Suprapubic skin (tissue), 4 donors: ENCODE results near the gene LRRC32. TPM values are rescaled to one million over a fixed set of nuclear protein-coding genes. Genes with fewer than 3 reads are reported as not detected.

Experiments
- DNase-seq, 2 donors: peaks; one replicate each; pipeline ENCODE4 v3.0.0-alpha.2; 2019; ENCODE audit warnings: low spot score in 2 of 2
- H3K27ac ChIP-seq: fragments of 200-600 bp; sonication (generic); one replicate; pipeline ENCODE4 v1.5.1; 2019
- H3K27me3 ChIP-seq: fragments of 200-600 bp; sonication (generic); one replicate; pipeline ENCODE4 v1.5.1; 2019
- H3K36me3 ChIP-seq: fragments of 200-600 bp; sonication (generic); one replicate; pipeline ENCODE4 v1.5.1; 2019
- H3K4me1 ChIP-seq: fragments of 200-600 bp; sonication (generic); one replicate; pipeline ENCODE4 v1.5.1; 2019
- H3K4me3 ChIP-seq: fragments of 200-600 bp; sonication (generic); one replicate; pipeline ENCODE4 v1.5.1; 2019; ENCODE audit warnings: mild to moderate bottlenecking
- H3K9me3 ChIP-seq: fragments of 200-600 bp; sonication (generic); one replicate; pipeline ENCODE4 v1.5.1; 2019
- CTCF ChIP-seq, 2 donors: fragments of 200-600 bp in 1 of 2; fragments of 450-650 bp in 1 of 2; sonication (generic) in 1 of 2; IDR thresholded peaks; one replicate each; pipeline ENCODE4 v1.5.1; 2016 to 2019; ENCODE audit warnings: antibody characterized with exemption in 2 of 2, mild to moderate bottlenecking in 1 of 2, moderate library complexity in 1 of 2
- EP300 ChIP-seq: sonication (generic); formaldehyde crosslinking; IDR thresholded peaks from one replicate; pipeline ENCODE4 v1.6.1; 2017; ENCODE audit warnings: antibody characterized with exemption
- POLR2A ChIP-seq, 2 donors: fragments of 450-650 bp; IDR thresholded peaks; one replicate each; pipeline ENCODE4 v1.6.1; 2017; ENCODE audit warnings: antibody characterized with exemption in 2 of 2, mild to moderate bottlenecking in 2 of 2, moderate library complexity in 2 of 2
- POLR2AphosphoS5 ChIP-seq, 3 donors: sonication (generic); formaldehyde crosslinking; IDR thresholded peaks; one replicate each; pipeline ENCODE4 v1.6.1; 2017; ENCODE audit warnings: antibody characterized with exemption in 3 of 3
- WGBS: methylation state at CpG from one replicate; pipeline ENCODE4 v1.1.5; 2018; 5-methylcytosine and 5-hydroxymethylcytosine counted together
- total RNA-seq, 4 donors: library from RNA; depleted of rRNA; stranded (reverse); fragments of >200 nt; gene quantifications; one replicate each; pipeline ENCODE4 v1.1.0, GENCODE V29; 2016

LRRC32 gene
- total RNA-seq, 4 donors from 2014 or later = 10.4 to 23.2 (median 17.5) TPM

DNA sequence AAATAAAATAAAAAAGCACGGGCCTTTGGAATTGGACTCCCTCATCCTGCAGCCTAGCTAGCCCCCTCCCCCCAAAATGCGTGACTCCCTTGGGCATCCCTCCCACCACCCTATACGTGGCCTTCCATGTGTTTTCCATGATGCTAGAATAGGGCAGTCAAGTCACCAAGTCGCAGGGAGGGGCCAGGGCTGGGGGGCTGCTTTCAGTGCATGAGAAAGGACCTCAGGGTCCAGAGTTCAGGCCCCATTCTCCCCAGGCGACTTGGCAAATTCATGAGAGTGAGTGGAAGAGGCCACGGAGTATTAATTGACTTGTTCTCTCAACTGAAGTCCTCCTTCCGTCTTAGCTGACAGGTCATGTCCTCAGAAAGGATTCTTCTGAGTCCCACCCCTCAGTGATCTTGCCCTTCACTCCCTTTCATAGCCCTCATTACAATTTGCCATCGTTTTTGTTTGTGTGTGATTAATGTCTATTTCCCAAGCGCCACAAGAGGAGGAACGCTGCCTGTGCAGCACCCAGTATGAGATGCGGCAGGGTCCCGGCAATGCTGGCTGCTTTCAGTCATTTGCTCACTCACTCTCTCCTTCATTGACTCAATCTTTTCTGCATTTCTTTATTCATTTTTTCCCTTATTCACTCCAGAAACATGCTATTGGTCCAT lies 17.4 kb downstream of the LRRC32 start:
- no peak for TF ChIP-seq CTCF (IDR thresholded peaks at IDR 0.05)
- no peak for TF ChIP-seq POLR2AphosphoS5 (IDR thresholded peaks at IDR 0.05)
- no peak for TF ChIP-seq POLR2A (IDR thresholded peaks at IDR 0.05)
- Histone ChIP-seq H3K4me3 (no peak overlapping the region), H3K9me3 (no peaks in the 10 kb centered on the region), H3K27me3 (no peaks in the 10 kb centered on the region), H3K27ac (peak overlapping the region; percentile 24), H3K4me1 (peaks cover 39% of the 10 kb centered on the region), H3K36me3 (peaks cover 4% of the 10 kb centered on the region)
- WGBS = 66% methylated on average over 12 of the region's 12 CpGs
- peak in 1 of 2 donors; percentile 72 for DNase-seq

GRCh38 chr11:76649851-76650372 lies 20.6 kb downstream of the LRRC32 start:
- no peak overlapping the region for H3K4me3 ChIP-seq
- H3K27me3 ChIP-seq = no peaks in the 10 kb centered on the region
- no peak overlapping the region for H3K27ac ChIP-seq
- H3K36me3 ChIP-seq = no peaks in the 10 kb centered on the region
- 52% methylated on average over 2 of the region's 2 CpGs for WGBS
- TF ChIP-seq CTCF (IDR thresholded peaks at IDR 0.05) (no peak), POLR2A (IDR thresholded peaks at IDR 0.05) (no peak), EP300 (no peak), POLR2AphosphoS5 (IDR thresholded peaks at IDR 0.05) (no peak)
- H3K4me1 ChIP-seq = peaks cover 16% of the 10 kb centered on the region
- peaks cover 10% of the 10 kb centered on the region for H3K9me3 ChIP-seq
- peak in 1 of 2 donors; percentile 21 for DNase-seq

DNA sequence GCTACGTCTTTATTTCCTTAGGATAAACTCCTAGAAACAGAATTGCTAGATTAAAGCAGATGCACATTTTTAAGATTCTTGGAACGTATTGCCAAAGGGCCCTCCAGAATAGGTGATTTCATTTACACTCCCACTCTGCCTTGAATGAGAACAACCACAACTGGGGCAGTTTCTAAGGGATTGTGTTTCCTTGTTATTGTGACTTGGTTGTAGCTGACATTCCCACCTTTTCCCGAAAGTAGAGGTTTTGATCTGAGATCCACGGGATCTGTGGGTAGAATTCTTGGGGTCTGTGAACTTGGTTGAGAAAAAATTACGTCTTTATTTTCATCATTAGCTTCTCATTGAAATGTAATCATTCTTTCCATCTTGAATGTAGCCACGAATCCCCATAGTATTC lies 21.5 kb downstream of the LRRC32 start:
- DNase-seq = no peak
- Histone ChIP-seq H3K4me1 (peaks cover 10% of the 10 kb centered on the region), H3K27me3 (no peaks in the 10 kb centered on the region), H3K9me3 (peaks cover 10% of the 10 kb centered on the region), H3K36me3 (no peaks in the 10 kb centered on the region), H3K27ac (no peak overlapping the region), H3K4me3 (no peak overlapping the region)
- no peak for TF ChIP-seq POLR2A (IDR thresholded peaks at IDR 0.05)
- no peak for TF ChIP-seq EP300
- TF ChIP-seq CTCF (IDR thresholded peaks at IDR 0.05) = no peak
- TF ChIP-seq POLR2AphosphoS5 (IDR thresholded peaks at IDR 0.05) = no peak
- WGBS = 58% methylated on average over 6 of the region's 6 CpGs

- Histone ChIP-seq H3K4me1 (peaks cover 1% of the 10 kb centered on the region), H3K27ac (no peak overlapping the region), H3K4me3 (no peak overlapping the region), H3K27me3 (no peaks in the 10 kb centered on the region), H3K9me3 (peaks cover 10% of the 10 kb centered on the region), H3K36me3 (no peaks in the 10 kb centered on the region)
- peak in 1 of 2 donors; percentile 26 for DNase-seq
- TF ChIP-seq EP300 (no peak), POLR2AphosphoS5 (IDR thresholded peaks at IDR 0.05) (no peak), CTCF (IDR thresholded peaks at IDR 0.05) (no peak), POLR2A (IDR thresholded peaks at IDR 0.05) (no peak)
Observed at GRCh38 chr11:76648061-76648460, 22.5 kb downstream of the LRRC32 start.

GRCh38 chr11:76646882-76647534 lies 23.5 kb downstream of the LRRC32 start:
- Histone ChIP-seq H3K4me3 (no peak overlapping the region), H3K9me3 (peaks cover 10% of the 10 kb centered on the region), H3K4me1 (no peaks in the 10 kb centered on the region), H3K27me3 (no peaks in the 10 kb centered on the region), H3K36me3 (no peaks in the 10 kb centered on the region), H3K27ac (no peak overlapping the region)
- no peak for TF ChIP-seq POLR2A (IDR thresholded peaks at IDR 0.05)
- no peak for TF ChIP-seq POLR2AphosphoS5 (IDR thresholded peaks at IDR 0.05)
- no peak for TF ChIP-seq EP300
- no peak for TF ChIP-seq CTCF (IDR thresholded peaks at IDR 0.05)
- DNase-seq = no peak
- 80% methylated on average over 4 of the region's 4 CpGs for WGBS
